HG03097 (cell line): ENCODE results near the gene KASH5.
A peak's percentile ranks its signal among the peaks of the same experiment; 100 is the strongest.

ENCODE experiments used
- ATAC-seq: cut with Tn5 transposase; IDR thresholded peaks from one replicate; pipeline ENCODE4 v1.9.1; 2021; ENCODE audit not compliant: unreplicated experiment, low FRiP score

KASH5 gene, protein sequence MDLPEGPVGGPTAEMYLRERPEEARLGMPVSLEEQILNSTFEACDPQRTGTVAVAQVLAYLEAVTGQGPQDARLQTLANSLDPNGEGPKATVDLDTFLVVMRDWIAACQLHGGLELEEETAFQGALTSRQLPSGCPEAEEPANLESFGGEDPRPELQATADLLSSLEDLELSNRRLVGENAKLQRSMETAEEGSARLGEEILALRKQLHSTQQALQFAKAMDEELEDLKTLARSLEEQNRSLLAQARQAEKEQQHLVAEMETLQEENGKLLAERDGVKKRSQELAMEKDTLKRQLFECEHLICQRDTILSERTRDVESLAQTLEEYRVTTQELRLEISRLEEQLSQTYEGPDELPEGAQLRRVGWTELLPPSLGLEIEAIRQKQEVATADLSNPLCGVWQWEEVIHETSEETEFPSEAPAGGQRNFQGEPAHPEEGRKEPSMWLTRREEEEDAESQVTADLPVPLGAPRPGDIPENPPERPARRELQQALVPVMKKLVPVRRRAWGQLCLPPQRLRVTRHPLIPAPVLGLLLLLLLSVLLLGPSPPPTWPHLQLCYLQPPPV

DNA sequence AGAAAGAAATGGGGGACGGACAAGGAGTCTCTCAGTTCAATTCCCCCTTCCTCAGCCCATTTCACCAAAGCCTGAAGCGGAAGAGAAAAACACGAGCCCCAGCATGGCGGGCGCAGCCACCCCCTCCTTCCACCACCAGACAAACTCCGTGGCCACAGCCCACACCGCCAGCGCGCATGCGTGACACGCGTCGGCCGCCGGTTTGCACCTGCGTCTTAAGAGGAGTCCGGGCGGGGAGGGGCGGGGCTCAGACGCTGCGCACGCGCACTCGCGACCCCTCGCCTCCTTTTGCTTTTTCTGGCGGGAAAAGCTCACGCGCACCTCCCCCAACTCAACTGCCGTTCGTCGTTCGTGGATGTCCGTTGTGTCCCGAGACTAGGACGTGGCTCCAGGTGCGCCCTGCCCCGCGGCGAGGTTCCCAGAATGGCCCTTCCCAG lies at the start of gene KASH5:
Gene KASH5 (plus strand): TSS at position 314 of the 437 bp plus-strand sequence. CDS start 2,635 bp downstream, outside the sequence.
- ATAC-seq: no peak

DNA sequence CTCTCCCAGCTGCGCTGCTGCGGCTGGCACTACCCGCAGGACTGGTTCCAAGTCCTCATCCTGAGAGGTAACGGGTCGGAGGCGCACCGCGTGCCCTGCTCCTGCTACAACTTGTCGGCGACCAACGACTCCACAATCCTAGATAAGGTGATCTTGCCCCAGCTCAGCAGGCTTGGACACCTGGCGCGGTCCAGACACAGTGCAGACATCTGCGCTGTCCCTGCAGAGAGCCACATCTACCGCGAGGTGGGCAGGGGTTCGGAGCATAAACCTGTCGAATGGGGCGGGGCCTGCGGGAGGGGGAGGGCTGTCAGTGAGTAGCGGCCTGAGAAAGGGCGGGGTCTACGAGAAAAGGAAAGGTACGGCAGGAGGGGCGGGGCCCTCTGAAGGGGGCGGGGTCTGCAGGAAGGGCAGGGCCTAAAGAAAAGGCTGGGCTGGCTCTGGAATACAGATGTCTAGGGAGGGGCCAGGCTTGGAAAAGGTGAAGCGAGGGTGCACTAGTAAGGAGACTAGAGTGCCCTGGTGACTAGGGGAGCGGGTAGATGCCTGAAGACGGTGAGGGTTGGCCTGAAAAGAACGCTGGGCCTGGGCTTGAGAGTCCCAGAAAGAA lies 49.3 kb upstream of the KASH5 start:
- ATAC-seq: no peak

DNA sequence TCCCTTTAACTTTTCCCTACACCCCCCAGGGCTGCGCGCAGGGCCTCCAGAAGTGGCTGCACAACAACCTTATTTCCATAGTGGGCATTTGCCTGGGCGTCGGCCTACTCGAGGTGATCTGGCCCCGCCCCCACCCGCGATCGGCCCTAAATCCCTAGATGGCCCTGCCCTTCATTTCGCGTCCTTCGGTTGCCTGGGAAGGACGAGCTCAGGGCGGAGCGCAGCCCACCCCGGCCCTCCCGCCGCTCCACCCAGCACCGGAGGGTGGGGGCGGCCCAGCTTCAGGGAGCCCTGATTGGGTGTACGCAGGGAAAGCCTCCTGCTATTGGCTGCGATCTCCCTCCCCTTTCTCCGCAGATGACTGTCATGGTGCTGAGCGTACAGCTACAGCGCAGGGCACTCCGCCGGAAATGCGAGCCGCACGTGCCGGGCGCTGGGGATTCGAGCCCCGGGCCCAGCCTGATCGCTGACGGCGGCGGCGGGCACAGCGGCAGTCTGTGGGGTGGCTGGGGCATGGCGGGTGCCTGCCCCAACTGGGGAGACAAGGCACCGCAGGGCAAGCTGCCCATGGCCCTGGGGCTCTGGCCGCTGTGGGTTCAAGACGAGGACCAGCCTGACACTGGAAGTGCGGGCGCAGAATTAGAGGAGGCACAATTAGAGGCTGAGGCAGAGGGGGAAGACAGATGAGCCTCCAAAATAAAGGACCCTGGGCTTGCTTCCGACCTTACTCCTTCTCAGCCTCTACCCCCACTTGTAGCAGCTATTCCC lies 48.6 kb upstream of the KASH5 start:
- ATAC-seq: no peak

DNA sequence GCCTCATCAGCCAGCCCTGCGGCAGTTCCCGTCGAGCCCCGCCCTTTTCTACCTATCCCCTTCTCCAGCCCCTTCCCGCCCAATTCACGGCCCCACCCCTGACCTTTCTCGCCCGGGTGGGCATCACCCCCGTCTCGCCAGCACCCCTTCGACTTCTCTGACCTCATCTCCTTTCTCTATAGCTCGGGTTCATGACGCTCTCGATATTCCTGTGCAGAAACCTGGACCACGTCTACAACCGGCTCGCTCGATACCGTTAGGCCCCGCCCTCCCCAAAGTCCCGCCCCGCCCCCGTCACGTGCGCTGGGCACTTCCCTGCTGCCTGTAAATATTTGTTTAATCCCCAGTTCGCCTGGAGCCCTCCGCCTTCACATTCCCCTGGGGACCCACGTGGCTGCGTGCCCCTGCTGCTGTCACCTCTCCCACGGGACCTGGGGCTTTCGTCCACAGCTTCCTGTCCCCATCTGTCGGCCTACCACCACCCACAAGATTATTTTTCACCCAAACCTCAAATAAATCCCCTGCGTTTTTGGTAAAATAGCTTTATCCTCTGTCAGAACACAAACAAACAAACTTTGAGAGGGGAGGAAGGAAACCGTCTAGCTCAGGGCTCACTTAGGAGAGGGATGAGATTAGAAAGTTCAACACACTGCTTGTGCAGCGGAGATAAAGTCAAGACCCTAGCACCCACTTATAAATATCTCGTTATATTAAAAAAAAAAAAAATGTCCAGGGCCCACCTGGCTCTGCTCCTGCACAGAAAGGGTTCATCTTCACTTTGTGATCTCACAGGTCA lies 47.8 kb upstream of the KASH5 start:
- ATAC-seq: peak; percentile 79

DNA sequence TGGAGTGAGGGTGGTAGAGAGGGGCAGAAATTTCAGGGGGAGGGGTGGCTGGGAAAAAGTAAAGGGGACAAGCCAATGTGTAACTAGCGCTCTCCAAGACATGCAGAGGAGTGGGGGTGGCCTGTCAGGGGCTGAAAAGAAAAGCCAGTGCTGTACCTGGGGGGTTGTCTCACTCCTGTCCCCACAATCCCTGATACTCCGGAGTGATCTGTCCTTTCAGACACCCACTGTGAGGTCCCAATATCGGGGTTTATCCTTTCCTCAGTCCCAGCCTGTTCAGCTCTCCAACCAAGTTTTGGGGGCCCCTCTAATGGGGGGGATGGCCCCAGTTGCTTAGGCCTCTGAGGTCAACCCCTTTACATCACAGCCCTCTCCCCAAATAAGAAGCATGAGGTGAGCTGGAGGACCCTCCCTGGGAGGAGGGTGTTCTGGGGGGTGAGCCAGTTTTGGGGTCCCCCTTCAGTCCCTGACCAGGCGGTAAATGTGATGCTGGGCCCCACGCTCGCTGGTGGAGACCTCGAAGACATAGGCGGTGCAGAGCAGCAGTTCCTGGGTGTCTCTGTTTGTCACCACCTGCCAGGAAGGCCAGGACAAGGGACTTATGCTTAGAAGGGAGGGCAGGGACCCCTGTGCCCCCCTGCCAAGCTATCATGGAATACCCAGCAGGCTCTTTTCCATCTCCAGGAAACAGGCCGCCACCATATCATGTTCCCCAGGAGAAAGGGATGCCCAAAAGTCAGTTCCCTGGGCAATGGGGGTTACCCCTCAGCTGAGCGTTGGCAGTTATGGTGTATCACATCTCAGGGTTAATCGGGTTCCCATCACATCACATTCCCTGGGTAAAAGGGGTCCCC lies 47.0 kb upstream of the KASH5 start:
- ATAC-seq: no peak

DNA sequence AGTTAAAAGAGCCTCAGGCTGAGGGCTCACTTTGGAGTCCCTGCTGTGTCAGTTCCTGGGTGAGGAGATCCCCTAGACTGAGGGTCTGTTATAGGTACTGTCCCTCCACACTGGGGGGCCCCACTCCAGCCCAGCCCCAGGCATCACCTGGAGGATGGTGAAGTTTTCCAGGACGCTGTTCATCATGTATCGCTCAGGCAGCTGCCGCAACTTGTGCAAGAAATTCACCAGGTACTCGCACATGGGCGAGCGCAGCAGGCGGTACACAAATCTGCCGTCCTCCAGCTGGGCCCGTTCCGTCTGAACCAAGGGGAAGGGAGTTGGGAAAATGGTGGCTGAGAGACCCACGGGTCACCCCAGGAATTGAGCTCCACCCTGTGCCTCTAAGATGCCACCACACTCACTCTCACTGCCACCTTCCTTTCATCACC lies 45.7 kb upstream of the KASH5 start:
- no peak for ATAC-seq

DNA sequence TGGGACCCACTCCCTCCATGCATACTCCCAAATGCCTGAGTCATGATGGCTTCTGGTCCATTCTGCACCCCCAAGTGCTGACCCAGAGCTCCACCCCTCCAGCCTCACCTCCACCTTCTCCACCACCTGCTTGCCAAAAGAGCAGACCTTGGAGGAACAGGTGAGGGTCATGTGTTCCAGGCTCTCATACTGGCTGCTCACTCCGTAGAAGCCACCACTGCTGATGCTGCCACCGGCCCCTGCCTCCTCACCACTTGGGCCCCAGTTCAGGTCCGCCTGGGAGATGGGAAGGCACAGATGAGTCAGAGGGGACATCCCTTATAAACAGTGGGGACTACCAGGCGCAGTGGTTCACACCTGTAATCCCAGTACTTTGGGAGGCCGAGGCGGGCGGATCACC lies 44.9 kb upstream of the KASH5 start:
- no peak for ATAC-seq

DNA sequence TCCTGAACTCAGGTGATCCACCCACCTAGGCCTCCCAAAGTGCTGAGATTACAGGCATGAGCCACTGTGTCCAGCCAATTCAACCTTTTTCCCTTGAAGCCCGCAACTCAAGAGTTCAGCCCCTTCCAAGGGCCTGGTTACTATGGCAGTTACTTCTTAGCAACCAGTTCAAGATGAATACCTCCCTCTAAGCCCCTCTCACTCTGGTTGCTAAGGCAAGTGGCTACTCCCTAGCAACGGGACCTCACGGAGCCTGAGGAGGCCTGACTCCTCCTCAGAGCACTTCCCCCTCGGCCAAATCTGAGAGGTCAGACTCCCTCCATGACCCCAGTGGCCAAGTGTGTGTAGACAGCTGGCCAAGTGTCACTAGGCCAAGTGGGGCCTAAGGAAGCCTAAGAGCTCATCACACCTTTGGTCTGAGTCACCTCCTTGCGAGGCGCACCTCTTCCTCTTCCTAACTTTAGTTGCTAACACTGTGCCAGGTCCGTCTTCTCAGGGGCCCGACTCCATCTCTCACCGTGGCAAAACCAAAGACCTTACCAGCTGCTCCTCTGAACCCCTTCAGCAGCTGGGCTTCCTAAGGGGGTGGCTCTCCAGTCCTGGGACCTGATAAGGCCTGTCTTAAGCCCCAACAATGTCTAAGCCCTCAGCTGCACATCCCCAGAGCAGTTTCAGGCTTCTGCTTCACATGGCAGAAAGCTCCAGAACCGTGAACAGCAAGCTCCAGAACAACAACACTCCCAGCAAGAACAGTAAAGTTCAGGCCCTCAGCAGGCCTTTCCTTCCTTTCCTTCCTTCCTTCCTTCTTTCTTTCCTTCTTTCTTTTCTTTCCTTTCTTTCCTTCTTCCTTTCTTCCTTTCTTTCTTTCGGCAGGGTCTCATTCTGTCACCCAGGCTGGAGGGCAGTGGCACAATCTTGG lies 43.3 kb upstream of the KASH5 start:
- ATAC-seq: no peak

DNA sequence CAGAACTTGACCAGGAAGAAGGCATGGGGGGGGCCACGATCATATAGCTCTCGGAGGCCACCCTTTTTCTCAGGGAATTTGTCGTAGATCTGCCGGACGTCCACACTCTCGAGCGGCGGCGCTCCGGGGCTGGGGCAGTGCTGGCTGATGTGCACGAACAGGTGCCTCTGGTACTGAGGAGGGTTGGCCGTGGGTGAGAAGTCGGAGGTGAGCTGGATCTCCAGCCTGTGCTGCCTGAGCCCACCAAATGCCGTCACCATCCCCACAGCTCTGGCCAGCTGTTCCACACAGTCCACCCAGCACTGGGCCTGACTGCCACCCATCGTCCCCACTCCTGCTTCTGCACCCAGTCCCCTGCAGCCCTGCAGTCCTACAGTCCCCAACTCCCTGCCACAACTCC lies 40.9 kb upstream of the KASH5 start:
- no peak for ATAC-seq

DNA sequence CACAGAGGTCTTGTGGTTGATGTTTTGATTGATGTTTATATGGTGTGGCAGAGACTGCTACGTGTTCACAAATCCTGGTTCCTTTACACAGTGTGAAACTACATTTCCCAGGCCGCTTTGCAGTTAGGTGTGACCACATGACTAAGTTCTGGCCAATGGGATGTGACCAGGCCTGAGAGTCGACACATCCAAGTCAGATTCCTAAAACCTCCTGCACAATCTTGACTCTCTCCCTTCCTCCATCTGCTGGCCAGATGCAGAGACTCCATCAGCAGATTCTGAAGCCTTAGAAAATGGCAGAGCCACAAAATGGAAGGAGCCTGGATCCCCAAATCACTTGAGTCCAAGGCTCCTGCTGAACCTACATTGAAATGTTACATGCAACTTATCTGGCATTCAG lies 40.2 kb upstream of the KASH5 start:
- ATAC-seq: no peak

DNA sequence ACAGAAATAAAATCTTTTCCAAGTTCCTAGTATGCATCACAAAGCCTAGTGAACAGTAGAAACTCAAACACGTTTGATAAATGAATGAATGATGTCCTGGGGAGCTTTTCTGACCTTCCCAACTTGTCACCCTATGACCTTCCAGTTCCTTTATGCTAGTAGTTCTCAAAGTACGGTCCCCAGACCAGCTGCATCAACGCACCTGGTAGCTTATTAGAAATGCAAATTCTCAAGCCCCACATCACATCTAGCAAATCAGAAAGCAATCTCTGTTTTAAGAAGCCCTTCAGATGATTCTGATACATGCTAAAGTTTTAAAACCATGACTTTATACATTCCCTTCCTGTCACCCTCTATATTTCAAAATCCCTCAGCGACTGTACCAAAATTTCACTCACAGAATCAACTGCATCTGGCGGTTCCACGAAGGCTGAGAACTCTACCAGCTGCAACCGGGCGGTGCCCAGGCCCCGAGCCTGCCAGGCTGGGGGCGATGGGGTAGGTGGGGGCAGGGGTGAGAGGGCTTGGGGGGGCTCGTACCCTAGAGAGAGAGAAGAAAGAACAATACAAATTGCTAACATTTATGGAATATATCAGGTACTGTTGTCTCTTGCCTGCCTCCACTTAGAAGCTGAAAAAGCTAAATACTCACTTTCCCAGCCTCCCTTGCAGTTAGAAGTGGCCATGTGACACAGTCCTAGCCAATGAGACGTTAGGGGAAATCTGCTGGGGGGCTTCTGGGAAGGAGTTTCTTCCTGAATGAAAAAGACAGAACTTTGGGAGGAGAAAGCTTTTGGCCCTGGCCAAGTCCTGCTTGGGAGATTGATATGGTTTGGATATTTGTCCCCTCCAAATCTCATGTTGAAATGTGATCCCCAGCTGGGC lies 39.5 kb upstream of the KASH5 start:
- ATAC-seq: no peak

DNA sequence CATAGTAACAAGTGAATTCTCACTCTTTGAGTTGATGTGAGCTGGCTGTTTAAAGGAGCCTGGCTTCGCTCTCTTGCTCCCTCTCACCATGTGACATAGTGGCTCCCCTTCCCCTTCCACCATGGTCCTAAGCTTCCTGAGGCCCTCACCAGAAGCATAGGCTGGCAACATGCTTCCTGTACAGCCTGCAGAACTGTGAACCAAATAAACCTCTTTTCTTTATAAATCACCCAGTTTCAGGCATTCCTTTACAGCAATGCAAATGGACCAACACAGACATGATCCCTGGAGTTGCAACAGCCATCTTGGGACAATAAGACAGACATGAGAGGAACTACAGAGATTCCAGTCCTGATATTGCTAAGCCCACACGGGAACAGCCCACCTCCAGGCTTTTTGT lies 38.5 kb upstream of the KASH5 start:
- no peak for ATAC-seq

DNA sequence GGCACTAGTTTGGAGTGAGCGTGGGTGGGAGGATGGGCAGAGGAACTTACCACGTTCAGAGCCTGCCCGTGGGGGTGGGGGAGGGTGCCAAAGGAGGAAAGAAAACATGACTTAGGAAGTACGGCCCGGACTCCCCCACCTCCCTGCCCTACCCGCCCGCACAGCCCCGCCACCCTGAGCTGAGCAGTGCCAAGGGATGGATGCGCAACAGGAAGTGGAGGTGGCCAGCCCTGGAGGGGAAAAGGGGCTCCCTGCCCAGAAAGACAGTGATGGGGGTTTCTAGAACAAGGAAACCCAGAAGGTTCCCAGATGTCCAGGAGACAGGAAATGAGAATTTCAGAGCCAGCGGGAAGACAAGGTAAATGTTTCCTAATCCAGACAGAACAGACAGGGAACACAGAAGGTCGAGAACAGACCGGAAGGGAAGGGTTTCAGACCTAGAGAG lies 32.1 kb upstream of the KASH5 start:
- ATAC-seq: no peak

DNA sequence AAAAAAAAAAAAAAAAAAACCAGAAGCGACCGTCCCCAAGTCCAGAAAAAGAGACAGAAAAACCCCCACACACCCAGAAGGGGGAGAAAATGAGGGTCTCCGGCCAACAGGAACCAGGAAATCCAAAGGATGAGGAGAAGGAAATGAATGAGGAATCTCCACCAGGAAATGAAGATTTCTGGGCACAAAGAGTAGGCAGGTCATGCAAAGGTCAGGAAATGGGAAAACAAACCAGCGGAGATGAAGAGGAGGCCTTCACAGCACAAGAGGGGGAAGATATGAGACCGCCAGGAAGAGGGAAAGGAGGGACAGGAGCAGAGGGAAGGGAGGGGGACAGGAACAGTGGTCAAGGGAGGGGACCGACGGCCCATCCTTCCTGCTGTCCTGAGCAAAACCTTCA lies 31.7 kb upstream of the KASH5 start:
- no peak for ATAC-seq

DNA sequence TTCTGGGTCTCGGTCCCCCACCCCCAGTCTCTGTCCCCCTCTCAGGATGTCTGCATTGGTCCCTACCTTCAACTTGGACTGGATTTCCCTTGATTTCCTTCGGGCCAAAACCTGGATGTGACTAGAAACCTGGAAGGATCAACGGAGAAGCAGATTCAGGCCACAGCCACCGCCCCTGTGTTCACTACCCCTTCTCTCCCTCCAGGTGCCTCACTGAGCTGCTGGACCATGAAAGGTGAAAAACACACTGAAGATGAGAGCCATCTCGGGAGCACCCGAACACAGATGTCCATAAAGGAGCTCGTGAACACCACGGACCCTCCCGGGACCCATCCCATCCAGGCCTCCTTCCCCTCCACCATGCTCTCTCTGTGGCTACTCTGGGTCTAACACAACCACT lies 30.9 kb upstream of the KASH5 start:
- no peak for ATAC-seq

DNA sequence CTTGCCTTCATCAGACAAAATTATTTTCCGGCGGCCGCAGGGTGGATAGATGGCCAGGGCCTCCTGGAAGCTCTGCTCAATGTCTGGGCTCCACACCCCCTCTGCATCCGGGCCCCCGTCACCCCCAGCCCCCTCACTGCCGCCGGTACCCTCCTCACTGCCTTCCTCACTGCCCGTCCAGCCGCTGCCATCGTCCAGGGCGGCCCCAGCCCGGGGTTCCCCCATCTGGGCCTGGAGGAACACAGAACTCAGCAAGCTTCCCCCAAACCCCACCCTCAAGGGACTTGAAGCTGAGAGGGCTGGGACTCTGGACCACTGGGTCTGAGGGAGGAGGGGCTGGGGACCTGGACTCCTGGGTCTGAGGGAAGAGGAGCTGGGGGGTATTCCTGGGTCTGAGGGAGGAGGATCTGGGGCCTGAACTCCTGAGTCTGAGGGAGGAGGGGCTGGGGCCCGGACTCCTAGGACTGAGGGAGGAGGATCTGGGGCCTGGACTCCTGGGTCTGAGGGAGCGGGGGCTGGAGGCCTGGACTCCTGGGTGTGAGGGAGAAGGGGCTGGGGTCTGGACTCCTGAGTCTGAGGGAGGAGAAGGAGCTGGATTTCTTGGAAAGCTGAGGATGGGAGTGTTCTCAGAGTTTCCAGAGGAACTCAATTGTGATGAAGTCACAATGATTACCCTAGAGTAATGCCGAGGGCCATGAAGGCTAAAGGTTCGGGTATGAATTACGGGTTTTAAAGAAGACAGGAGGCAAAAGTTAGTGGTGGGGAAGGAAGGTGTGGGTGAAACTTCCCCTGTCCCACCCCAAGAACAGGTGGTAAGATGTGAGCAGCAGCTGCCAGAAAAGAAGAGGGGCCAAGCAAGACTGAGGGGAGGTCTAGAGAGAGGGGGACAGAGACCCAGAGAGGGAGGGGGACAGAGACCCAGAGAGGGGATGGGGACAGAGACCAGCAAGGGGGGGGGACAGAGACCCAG lies 27.9 kb upstream of the KASH5 start:
- ATAC-seq: no peak
